SW480 (cell line): ENCODE results near the gene ZNF654.
A peak's percentile ranks its signal among the peaks of the same experiment; 100 is the strongest.
"Not testable (repeated sequence)": the region's sequence is repeated elsewhere in the genome, so short reads cannot be mapped to it uniquely, and the experiment has no call there.

Source experiments
- DNase-seq: peaks from one replicate; pipeline ENCODE4 v3.0.0-alpha.2; 2016; ENCODE audit warnings: low spot score

Gene ZNF654

DNA sequence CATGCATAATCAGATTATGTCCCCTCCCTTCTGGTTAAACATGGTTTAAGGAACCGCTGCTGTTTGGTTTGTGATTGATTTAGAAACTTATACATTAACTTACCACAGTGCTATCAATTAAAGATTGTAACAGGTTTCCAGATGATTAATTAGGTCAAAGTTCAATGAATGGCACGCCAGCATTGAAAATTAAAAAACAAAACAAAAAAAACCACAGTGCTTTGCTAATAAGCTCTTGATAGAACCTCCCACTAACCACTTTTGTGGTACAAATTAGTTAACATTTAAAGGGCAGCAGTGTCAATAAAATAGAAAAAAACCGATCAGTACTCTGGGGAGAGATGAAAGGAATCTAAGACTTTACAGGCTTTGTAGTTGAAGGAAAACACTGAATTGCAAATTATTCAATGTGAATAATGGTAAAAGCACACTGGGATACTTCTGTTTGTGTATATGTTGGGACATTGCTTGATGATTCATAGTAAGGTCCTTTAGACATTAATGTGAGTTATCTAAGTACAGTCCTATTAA lies 83.1 kb downstream of the ZNF654 start:
- DNase-seq: no peak

DNA sequence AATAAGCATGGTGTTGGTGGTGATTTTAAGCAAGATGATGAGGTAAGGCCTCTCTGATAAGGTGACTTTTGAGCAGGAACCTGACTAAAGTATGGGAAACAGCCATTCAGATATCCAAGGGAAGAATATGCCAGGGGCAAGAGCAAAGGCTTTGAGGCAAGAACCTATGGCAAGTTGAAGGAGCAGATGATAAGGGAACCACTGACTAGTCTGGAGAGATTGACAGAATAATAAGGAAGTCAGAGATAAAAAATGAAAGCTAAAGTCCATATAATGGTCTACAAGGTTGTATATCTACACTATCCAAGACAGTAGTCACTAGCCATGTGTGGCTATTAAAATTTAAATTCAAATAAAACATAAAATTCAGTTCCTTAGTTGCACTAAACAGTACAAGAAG lies 88.2 kb downstream of the ZNF654 start:
- DNase-seq: no peak

DNA sequence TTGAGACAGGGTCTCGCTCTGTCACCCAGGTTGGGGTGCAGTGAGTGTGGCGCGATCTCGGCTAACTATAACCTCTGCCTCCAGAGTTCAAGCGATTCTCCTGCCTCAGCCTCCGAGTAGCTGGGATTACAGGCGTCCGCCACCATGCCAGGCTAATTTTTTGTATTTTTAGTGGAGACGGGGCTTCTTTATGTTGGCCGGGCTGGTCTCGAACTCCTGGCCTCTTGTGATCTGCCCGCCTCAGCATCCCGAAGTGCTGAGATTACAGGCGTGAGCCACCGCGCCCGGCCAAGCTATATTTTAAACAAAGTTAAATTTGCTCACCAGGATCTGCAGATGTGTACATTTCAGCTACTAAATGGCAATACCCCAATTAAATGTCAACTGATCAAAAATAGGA lies 89.6 kb downstream of the ZNF654 start:
- no peak for DNase-seq

DNA sequence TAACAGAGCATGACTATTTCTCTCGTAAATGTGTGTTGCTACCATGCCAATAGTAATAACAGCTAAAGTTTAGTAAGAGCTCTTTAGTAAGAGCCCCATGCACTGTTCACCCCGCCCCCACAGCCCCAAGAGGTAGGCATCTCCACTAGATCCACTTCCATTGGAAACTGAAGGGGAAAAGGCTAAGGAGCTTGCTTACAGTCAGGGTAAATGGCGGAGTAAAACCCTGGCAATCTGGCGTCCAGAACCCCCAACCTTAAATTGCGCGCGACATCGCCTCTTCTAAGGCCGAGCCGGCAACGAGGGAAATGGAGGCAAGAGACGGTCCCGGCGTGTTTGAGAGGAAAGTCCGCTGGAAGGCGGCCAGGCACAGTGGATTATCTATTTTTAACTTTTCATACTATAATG lies 90.0 kb downstream of the ZNF654 start:
- peak; percentile 45 for DNase-seq

DNA sequence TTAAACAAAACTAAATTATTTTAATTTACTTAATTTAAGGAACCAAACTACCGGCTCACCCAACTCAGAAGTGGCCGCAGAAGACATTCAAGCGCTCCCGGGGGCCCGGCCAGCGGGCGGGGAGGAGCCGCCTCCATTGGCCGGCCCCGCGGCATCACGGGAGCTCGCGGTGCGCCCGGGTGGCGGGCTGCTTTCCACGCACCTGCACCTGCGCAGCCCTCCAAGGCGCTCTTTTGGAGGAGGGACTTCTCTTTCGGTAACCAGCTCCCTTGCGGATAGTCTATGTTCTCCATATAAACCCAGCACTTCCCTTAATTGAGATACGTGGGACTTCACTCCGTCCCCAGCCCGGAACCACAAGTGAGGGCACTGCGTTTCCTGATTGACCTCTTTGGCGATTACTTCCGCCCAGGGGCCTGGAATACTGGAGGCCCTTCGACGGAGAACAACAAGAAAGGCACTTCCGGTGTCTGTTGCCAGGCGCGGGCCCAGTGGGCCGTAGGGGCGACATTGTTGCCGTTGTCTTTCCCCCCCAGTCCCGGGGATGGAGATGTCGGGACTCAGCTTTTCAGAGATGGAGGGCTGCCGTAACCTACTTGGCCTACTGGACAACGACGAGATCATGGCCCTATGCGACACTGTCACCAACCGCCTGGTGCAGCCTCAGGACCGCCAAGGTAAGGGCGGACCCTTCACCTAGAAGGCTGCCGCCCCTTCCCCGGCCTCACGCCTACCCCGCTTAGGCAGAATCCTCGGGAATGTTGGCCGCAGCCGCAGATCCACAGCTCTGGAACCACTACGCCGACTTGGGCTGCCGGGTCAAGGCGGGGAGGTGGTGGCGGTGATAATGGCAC lies 90.7 kb downstream of the ZNF654 start, which contains the start of gene C3orf38:
C3orf38 (plus strand) TSS at position 451 of the 854 bp plus-strand sequence; CDS start at position 545, 94 bp downstream.
- DNase-seq: peak; percentile 96

DNA sequence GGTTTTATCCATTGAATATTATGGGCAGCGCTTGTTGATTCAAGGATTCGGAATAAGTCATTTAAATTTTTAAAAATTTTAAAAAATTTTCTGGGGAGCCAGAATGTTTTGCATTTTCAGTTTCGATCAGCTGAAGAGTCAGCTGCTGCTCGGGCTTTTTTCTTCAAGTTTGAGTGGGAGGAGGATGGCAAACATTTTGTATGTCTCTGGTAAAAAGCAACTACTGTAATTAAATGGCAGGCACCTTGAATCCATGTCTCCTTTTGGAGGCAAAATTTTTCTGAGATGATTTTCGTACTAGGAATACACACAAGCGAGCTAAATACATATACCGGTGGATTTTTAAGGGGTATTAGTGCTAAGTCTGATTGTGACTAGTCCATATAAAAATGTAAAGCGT lies 91.3 kb downstream of the ZNF654 start:
- peak; percentile 17 for DNase-seq

DNA sequence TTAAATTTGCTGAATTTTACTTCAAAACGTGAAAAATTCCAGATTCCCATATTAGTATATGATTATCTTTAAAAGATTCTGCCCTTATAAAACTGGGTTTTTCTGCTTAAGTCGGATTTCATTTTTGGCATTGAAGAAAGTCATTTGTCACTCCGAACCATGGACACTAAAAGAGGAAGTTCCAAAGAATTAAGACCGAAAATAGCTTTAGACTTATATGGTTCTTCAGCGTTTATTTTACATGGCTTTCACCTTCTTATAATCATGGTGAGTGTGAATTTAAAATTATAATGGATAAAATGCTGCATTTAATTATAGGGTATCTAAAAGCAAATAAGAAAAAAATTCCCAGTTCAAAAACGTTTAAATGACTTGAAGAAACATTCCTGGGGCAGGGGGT lies 91.8 kb downstream of the ZNF654 start:
- no peak for DNase-seq

DNA sequence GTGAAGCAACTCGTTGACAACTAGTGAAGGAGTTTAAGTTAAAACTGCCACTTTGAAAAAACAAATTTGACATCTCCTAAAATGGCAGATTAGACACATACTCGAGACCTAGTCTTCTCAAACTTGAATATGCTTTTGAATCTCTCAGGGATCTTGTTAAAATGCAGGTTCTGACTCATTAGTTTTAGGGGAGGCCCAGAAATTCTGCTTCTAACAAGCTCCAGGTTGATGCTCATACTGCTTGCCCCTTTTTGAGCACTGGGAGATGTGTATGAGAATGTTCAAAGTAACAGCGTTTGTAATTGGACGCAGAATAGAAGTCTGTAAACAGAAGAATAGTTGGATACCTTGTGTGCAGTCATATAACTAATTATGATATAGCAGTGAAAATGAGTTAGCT lies 92.3 kb downstream of the ZNF654 start:
- no peak for DNase-seq

DNA sequence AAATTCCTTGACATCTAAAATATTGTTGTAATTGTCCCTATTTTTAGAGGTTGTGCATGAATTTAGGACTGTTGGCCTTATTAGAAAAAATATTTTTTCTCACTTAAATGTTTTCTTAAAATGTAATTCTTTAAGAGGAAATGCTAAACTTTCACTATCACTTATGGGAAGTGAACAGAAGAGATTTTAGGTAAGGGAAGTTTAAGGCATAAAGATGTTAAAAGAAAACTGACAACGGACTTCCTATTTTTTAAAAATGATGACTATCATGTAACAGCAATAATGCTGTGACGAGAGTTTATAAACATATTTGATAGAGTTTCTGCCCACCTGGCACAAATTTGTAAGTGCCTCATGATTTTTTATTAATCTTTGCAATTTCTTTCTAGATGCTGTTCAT lies 93.8 kb downstream of the ZNF654 start:
- DNase-seq: no peak

DNA sequence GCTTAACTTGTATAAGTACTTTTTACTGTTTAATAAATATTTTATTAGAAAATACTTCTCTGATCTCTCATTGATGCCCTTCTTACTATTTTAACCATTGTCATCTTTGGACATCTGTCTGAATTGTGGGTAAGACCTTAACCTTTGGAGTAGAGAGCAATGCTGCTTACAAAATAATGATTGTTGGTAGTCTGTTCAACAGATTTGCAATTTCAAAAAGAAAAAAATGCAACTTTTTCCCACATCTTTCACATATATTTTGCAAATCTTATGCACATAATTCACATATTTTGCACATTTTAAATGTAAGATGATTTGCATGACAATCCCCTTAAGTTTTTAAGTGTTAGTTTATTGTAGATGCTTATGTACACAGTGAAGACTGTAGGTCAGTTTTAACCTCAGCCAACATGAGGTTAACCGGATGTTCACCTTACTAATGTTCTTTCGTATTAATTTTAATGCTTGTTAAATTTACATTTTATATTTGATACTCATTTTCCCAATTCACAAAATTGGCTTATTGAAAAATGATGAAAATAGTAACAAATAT lies 107.4 kb downstream of the ZNF654 start:
- DNase-seq: no peak

DNA sequence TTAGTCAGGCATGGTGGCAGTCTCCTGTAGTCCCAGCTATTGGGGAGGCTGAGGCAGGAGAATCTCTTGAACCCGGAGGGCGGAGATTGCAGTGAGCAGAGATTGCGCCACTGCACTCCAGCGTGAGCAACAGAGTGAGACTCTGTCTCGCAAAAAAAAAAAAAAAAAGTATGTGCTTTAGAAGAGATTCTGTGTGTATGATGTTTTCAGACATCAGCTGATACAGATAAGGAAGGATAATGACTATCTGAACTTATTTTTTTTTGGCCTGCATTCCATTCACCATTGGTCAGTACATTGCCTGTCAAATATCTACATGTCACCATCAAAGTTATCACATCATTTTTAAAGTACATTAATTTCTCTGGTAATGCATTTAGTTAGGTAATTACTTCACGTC lies 108.1 kb downstream of the ZNF654 start:
- no peak for DNase-seq

DNA sequence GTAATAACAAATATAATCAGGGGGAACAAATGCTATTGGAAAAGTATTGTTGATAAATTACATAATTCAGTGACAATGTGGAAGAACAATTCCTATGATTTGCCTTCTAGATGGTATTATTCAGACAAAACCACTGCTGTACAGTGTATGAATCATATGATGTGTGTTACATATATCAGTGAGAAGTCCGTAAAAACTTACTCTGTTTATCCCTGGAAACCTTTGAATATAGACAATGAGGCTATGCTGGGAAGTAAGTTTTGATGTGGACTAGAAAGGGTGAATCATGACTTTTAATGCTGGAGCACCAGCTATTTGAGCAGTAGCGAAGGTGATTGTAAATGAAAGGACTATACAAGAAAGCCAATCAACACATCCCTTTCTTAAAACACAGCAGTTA lies 108.6 kb downstream of the ZNF654 start:
- DNase-seq: no peak

DNA sequence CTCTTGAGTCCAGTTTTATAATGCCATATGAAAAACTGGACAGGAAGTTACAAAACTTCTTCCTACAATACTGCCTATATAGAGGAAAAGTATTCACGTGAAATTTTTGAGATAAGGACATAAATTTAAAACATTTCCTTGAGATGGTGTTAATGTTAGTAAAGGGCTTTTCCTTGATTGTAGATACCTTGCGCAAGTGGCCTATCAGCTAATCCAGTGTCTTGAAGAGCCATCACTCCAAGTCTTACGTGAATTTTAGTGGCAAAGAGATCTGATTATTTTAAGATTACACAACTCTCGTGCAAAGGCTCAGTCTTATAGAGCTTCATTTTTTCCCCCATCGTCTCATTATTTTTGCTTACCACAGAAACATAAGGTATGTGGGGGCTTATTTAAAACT lies 109.1 kb downstream of the ZNF654 start:
- DNase-seq: no peak

DNA sequence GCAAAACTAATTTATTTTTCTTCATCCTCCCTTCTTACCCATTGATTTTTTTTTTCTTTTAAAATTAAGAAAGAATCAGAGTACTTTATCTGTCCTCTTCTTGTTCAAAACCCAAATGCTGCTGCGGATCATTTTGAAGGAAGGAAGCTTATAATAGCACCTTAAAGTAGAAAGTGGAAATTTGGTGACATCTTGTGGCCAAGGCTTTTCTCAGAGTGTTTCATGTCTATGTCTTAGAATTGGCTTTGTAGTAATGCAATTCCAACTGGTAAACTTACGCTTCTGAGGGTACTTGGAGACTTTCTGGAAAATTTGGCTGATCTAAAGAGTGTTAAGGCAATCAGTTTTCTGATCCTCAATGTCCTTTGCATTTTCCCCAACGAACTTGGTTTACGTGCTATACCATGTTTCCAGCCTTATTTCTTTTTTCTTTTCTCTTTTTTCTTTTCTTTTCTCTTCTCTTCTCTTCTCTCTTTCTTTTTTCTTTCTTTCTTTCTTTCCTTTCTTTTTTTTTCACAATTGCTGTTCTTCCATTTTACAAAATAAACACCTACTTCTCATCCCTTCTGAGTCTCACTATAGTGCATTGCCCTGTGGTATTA lies 121.4 kb downstream of the ZNF654 start:
- DNase-seq: peak; percentile 27

DNA sequence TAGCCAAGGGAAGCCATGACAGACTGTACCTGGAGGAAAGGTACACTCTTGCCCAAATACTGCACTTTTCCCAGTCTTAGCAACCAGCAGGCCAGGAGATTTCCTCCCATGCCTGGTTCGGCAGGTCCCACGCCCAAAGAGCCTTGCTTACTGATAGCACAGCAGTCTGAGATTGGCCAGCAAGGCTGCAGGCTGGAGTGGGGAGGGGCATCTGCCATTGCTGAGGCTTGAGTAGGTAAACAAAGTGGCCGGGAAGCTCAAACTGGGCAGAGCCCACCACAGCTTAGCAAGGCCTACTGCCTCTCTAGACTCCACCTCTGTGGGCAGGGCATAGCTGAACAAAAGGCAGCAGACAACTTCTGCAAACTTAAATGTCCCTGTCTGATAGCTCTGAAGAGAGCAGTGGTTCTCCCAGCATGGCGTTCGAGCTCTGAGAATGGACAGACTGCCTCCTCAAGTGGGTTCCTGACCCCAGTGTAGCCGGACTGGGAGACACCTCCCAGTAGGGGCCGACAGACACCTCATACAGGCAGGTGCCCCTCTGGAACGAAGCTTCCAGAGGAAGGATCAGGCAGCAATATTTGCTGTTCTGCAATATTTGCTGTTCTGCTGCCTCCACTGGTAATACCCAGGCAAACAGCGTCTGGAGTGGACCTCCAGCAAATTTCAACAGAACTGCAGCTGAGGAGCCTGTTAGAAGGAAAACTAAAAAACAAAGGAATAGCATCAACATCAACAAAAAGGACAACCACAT lies 123.3 kb downstream of the ZNF654 start:
- not testable (repeated sequence) for DNase-seq

DNA sequence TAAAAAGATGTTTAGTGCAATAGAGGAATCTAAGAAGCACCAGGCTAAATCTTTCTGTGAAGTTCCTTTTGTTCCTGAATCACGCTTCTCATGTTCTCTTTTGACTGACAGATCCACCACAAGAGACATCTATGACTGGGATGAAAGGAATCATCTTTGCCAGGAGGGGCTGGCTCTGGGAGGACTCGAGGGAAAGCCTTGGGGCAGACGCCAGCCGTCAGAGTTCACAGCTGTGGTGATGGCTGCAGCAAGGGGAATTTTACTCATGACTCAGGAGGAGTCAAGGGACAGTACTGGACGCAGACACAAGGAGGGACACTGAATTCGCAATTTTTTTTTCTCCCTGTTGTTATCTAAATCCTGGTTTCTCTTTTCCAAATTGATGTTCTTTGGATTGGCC lies 129.4 kb downstream of the ZNF654 start:
- DNase-seq: no peak

DNA sequence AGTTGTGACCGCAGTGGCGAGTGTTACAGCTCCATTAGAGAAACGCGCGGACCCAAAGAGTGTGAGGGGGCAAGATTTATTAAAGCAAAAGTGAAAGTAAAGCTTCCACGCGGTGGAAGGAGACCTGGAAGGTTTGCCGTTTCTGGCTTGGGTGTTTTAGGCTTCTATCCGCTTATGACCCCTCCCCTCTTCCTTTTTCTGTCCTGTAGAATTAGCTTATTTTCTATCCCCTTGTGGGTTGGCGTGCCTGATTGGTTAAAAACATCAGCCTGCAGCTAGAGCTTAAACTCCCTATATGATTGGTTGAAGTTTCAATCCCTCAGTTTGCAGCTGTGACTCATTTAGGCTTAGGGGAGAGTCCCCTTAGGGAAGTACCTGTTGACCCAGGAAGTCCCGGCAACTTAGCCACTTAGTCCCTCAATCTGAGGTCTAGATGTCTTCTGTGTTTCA lies 130.3 kb downstream of the ZNF654 start:
- no peak for DNase-seq

DNA sequence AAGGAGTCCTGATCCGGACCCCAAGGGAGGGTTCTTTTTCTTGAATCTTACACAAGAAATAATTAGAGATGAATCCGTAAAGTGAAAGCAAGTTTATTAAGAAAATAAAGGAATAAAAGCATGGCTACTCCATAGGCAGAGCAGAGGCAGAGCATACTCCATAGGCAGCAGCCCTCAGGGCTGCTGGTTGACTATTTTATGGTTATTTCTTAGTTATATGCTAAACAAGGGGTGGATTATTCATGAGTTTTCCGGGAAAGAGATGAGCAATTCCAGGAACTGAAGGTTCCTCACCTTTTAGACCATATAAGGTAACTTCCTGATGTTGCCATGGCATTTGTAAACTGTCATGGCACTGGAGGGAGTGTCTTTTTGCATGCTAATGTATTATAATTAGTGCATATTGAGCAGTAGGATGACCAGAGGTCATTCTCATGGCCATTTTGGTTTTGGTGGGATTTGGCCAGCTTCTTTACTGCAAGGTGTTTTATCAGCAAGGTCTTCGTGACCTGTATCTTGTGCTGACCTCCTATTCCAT lies 132.9 kb downstream of the ZNF654 start:
- no peak for DNase-seq

DNA sequence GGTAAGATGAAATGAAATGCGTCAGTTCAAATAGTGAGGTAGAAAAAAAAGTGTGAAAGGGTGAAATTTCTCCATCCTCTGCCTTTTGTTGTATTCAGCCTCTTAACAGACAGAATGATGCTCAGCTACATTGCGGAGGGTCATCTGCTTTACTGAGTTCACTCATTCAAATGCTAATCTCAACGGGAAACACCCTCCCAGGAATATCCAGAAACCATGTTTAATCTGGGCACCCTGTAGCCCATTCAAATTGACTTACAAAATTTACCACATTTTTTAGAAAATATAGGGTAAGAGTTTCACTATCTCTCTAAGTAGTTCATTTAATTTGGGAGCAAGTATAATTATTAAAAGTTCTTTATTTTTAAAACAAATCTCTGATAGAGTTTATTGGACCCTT lies 133.6 kb downstream of the ZNF654 start:
- DNase-seq: no peak
